ENCODE measurements around the gene POLR2I. TPM values are rescaled to one million over a fixed set of nuclear protein-coding genes. Genes with fewer than 3 reads are reported as not detected.

POLR2I gene
- total RNA-seq, 1 experiment from 2014 or later: 165 TPM

DNA sequence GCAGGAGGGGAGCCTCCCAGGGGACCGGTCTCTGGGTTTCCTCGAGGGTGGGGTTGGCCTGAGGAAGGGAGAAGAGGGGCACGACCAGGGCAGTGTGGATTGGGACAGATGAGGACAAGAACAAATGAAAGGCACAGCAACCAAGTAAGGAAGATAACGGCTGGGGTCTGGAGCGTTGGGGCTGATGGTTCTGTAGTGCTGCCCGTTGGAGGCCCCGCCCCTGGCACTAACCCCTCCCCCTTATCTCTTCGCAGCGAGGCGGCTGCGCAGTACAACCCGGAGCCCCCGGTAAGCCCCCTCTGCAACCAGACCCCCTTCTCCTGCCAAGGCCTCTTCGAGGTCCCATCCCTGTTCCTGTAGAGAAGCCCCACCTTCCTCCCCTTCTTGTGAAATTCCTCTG, 27.4 kb upstream of the POLR2I start:
- Mint-ChIP-seq H3K27me3 (ENCODE audit: low read depth) (no peaks in the 10 kb centered on the region; the same call in 1 of the 2 replicates), H3K36me3 (peaks cover 42% of the 10 kb centered on the region), H3K9me3 (no peaks in the 10 kb centered on the region), H3K4me3 (peak overlapping the region; percentile 79), H3K27ac (0 out of 2 replicates have a peak overlapping the region, but pooled peaks have one; percentile 97), H3K4me1 (peaks cover 9% of the 10 kb centered on the region)
- ChIA-PET CTCF (no interaction called here), POLR2A (no interaction called here)
- no peak for TF ChIP-seq GRHL2 (CRISPR knock-in tag; IDR thresholded peaks at IDR 0.05; ENCODE audit: insufficient replicate concordance, severe bottlenecking)
- no peak for TF ChIP-seq ZNF396 (CRISPR knock-in tag; IDR thresholded peaks at IDR 0.05; ENCODE audit: borderline replicate concordance)
- TF ChIP-seq PRRX2 (CRISPR knock-in tag; IDR thresholded peaks at IDR 0.05): no peak
- no peak for TF ChIP-seq ETV6 (CRISPR knock-in tag; IDR thresholded peaks at IDR 0.05)
- TF ChIP-seq, protein P1, sequence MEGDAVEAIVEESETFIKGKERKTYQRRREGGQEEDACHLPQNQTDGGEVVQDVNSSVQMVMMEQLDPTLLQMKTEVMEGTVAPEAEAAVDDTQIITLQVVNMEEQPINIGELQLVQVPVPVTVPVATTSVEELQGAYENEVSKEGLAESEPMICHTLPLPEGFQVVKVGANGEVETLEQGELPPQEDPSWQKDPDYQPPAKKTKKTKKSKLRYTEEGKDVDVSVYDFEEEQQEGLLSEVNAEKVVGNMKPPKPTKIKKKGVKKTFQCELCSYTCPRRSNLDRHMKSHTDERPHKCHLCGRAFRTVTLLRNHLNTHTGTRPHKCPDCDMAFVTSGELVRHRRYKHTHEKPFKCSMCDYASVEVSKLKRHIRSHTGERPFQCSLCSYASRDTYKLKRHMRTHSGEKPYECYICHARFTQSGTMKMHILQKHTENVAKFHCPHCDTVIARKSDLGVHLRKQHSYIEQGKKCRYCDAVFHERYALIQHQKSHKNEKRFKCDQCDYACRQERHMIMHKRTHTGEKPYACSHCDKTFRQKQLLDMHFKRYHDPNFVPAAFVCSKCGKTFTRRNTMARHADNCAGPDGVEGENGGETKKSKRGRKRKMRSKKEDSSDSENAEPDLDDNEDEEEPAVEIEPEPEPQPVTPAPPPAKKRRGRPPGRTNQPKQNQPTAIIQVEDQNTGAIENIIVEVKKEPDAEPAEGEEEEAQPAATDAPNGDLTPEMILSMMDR (IDR thresholded peaks at IDR 0.05): no peak
- TF ChIP-seq, protein P2, sequence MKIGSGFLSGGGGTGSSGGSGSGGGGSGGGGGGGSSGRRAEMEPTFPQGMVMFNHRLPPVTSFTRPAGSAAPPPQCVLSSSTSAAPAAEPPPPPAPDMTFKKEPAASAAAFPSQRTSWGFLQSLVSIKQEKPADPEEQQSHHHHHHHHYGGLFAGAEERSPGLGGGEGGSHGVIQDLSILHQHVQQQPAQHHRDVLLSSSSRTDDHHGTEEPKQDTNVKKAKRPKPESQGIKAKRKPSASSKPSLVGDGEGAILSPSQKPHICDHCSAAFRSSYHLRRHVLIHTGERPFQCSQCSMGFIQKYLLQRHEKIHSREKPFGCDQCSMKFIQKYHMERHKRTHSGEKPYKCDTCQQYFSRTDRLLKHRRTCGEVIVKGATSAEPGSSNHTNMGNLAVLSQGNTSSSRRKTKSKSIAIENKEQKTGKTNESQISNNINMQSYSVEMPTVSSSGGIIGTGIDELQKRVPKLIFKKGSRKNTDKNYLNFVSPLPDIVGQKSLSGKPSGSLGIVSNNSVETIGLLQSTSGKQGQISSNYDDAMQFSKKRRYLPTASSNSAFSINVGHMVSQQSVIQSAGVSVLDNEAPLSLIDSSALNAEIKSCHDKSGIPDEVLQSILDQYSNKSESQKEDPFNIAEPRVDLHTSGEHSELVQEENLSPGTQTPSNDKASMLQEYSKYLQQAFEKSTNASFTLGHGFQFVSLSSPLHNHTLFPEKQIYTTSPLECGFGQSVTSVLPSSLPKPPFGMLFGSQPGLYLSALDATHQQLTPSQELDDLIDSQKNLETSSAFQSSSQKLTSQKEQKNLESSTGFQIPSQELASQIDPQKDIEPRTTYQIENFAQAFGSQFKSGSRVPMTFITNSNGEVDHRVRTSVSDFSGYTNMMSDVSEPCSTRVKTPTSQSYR (CRISPR knock-in tag; IDR thresholded peaks at IDR 0.05): no peak
- TF ChIP-seq NFYB (CRISPR knock-in tag; conservative IDR thresholded peaks at IDR 0.05; ENCODE audit: low read depth): no peak
- TF ChIP-seq ELF4 (CRISPR knock-in tag; IDR thresholded peaks at IDR 0.05; ENCODE audit: low read depth): no peak
- TF ChIP-seq, protein P3, sequence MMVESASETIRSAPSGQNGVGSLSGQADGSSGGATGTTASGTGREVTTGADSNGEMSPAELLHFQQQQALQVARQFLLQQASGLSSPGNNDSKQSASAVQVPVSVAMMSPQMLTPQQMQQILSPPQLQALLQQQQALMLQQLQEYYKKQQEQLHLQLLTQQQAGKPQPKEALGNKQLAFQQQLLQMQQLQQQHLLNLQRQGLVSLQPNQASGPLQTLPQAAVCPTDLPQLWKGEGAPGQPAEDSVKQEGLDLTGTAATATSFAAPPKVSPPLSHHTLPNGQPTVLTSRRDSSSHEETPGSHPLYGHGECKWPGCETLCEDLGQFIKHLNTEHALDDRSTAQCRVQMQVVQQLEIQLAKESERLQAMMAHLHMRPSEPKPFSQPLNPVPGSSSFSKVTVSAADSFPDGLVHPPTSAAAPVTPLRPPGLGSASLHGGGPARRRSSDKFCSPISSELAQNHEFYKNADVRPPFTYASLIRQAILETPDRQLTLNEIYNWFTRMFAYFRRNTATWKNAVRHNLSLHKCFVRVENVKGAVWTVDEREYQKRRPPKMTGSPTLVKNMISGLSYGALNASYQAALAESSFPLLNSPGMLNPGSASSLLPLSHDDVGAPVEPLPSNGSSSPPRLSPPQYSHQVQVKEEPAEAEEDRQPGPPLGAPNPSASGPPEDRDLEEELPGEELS (CRISPR knock-in tag; IDR thresholded peaks at IDR 0.05): no peak
- TF ChIP-seq TEAD4 (CRISPR knock-in tag; IDR thresholded peaks at IDR 0.05): no peak
- no peak for TF ChIP-seq ZNF219 (CRISPR knock-in tag; IDR thresholded peaks at IDR 0.05; ENCODE audit: borderline replicate concordance)
- no peak for TF ChIP-seq HMGA2 (CRISPR knock-in tag; IDR thresholded peaks at IDR 0.05)
- TF ChIP-seq NFATC4 (CRISPR knock-in tag; IDR thresholded peaks at IDR 0.05): no peak
- no peak for TF ChIP-seq IRF2 (CRISPR knock-in tag; IDR thresholded peaks at IDR 0.05; ENCODE audit: borderline replicate concordance, low read depth)
- ATAC-seq: no peak
- no peak for DNase-seq (ENCODE audit: low spot score)

DNA sequence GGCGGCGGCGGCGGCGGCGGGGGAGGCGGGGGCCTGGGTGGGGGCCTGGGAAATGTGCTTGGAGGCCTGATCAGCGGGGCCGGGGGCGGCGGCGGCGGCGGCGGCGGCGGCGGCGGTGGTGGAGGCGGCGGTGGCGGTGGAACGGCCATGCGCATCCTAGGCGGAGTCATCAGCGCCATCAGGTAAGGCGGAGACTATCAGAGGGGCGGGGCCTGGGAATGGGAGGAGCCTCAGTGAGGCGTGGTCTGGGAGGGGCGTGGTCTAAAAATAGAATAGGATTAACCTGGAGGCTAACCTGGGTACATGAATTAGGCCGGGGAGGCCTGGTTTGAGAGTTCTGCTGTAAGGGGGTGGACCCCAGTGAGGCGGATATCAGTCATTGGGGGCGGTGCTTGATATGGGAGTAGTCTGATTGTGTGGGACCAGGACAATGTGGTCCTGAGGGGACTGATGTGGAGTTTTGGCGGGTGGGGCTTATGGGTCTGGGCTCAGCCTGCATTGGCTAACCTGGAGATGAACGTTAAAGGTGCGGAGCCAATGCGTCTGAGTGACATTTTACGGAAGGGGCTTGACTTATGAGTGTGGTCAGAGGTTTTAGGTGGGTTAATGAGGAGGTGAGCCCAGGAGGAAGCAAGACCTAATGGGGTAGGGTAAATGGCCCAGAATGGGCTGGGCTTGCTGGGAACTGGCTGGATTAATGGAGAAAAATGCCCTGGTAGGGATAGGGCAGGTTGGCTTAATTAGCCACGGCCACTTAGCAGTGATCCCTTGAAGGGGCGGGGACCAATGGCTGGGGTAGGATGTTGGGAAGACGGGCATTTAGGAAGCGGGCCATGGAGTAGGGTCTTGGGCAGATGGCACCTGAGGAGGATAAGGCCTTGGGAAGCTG, 26.6 kb upstream of the POLR2I start:
- Mint-ChIP-seq H3K9me3 (no peaks in the 10 kb centered on the region), H3K4me3 (peak overlapping the region; percentile 99), H3K36me3 (peaks cover 35% of the 10 kb centered on the region), H3K27ac (peak overlapping the region; percentile 97), H3K27me3 (ENCODE audit: low read depth) (no peaks in the 10 kb centered on the region; the same call in 1 of the 2 replicates), H3K4me1 (peaks cover 14% of the 10 kb centered on the region)
- POLR2A ChIA-PET: interaction anchor here (2.1 kb wide), 1 partner anchor 13 kb away, joined by 9 read pairs; no protein-coding TSS in a partner anchor
- CTCF ChIA-PET: interaction anchor here (2.0 kb wide), 1 partner anchor 13 kb away, joined by 18 read pairs; no protein-coding TSS in a partner anchor
- peak; percentile 87 for ATAC-seq
- DNase-seq (ENCODE audit: low spot score): peak; percentile 97
- TF ChIP-seq, protein P4, sequence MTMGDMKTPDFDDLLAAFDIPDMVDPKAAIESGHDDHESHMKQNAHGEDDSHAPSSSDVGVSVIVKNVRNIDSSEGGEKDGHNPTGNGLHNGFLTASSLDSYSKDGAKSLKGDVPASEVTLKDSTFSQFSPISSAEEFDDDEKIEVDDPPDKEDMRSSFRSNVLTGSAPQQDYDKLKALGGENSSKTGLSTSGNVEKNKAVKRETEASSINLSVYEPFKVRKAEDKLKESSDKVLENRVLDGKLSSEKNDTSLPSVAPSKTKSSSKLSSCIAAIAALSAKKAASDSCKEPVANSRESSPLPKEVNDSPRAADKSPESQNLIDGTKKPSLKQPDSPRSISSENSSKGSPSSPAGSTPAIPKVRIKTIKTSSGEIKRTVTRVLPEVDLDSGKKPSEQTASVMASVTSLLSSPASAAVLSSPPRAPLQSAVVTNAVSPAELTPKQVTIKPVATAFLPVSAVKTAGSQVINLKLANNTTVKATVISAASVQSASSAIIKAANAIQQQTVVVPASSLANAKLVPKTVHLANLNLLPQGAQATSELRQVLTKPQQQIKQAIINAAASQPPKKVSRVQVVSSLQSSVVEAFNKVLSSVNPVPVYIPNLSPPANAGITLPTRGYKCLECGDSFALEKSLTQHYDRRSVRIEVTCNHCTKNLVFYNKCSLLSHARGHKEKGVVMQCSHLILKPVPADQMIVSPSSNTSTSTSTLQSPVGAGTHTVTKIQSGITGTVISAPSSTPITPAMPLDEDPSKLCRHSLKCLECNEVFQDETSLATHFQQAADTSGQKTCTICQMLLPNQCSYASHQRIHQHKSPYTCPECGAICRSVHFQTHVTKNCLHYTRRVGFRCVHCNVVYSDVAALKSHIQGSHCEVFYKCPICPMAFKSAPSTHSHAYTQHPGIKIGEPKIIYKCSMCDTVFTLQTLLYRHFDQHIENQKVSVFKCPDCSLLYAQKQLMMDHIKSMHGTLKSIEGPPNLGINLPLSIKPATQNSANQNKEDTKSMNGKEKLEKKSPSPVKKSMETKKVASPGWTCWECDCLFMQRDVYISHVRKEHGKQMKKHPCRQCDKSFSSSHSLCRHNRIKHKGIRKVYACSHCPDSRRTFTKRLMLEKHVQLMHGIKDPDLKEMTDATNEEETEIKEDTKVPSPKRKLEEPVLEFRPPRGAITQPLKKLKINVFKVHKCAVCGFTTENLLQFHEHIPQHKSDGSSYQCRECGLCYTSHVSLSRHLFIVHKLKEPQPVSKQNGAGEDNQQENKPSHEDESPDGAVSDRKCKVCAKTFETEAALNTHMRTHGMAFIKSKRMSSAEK (CRISPR knock-in tag; IDR thresholded peaks at IDR 0.05; ENCODE audit: borderline replicate concordance): no peak
- TF ChIP-seq GTF2I (CRISPR knock-in tag; conservative IDR thresholded peaks at IDR 0.05) (no peak), MYBL2 (CRISPR knock-in tag; IDR thresholded peaks at IDR 0.05) (no peak), ETV6 (CRISPR knock-in tag; IDR thresholded peaks at IDR 0.05) (no peak), TEAD1 (CRISPR knock-in tag; IDR thresholded peaks at IDR 0.05) (0 out of 2 replicates have a peak, but pooled peaks have one; percentile 11)

Data from WTC11 (cell line).